KMS-11 (cell line): ENCODE results near the gene SEC11A.
"Not testable (repeated sequence)": the region's sequence is repeated elsewhere in the genome, so short reads cannot be mapped to it uniquely, and the experiment has no call there.

Source experiments
- H2AFZ ChIP-seq: fragments of 200-600 bp; sonication (generic); 2 replicates; pipeline ENCODE4 v1.6.1; 2016; ENCODE audit warnings: antibody characterized with exemption, mixed run types, low read depth
- H3K27ac ChIP-seq: fragments of 200-600 bp; sonication (generic); 2 replicates; pipeline ENCODE4 v1.6.1; 2016; ENCODE audit warnings: mild to moderate bottlenecking, mixed run types
- H3K27me3 ChIP-seq: fragments of 200-600 bp; sonication (generic); 2 replicates; pipeline ENCODE4 v1.6.1; 2017; ENCODE audit warnings: mild to moderate bottlenecking, low read depth, mixed run types, moderate library complexity; ENCODE audit not compliant: insufficient read depth
- H3K36me3 ChIP-seq: fragments of 200-600 bp; sonication (generic); 2 replicates; pipeline ENCODE4 v1.6.1; 2017; ENCODE audit warnings: mild to moderate bottlenecking, mixed run types; ENCODE audit not compliant: insufficient read depth
- H3K4me1 ChIP-seq: fragments of 200-600 bp; sonication (generic); 2 replicates; pipeline ENCODE4 v1.6.1; 2016; ENCODE audit warnings: mild to moderate bottlenecking, low read depth, mixed run types; ENCODE audit not compliant: poor library complexity, severe bottlenecking
- H3K4me2 ChIP-seq: fragments of 200-600 bp; sonication (generic); 2 replicates; pipeline ENCODE4 v1.7.0; 2016; ENCODE audit warnings: mild to moderate bottlenecking, mixed run types
- H3K4me3 ChIP-seq: fragments of 200-600 bp; sonication (generic); IDR thresholded peaks from 2 replicates; pipeline ENCODE4 v1.6.1; 2017; ENCODE audit warnings: low read depth, low read length, mixed read lengths; ENCODE audit not compliant: insufficient read depth
- H3K79me2 ChIP-seq: fragments of 200-600 bp; sonication (generic); 2 replicates; pipeline ENCODE4 v1.6.1; 2016; ENCODE audit warnings: low read depth, mixed run types; ENCODE audit not compliant: insufficient read depth
- H3K9ac ChIP-seq: fragments of 200-600 bp; sonication (generic); 2 replicates; pipeline ENCODE4 v1.6.1; 2016; ENCODE audit warnings: mild to moderate bottlenecking, mixed run types
- H4K20me1 ChIP-seq: fragments of 200-600 bp; sonication (generic); 2 replicates; pipeline ENCODE4 v1.6.1; 2016; ENCODE audit warnings: mild to moderate bottlenecking, mixed run types; ENCODE audit not compliant: insufficient read depth
- CTCF ChIP-seq: fragments of 200-600 bp; sonication (generic); conservative IDR thresholded peaks from 2 replicates; pipeline ENCODE4 v1.6.1; 2017; ENCODE audit warnings: low read depth, mild to moderate bottlenecking, antibody characterized with exemption, low read length, moderate library complexity, mixed read lengths

The SEC11A gene

GRCh38 chr15:84645997-84646396, 69.9 kb downstream of the SEC11A start:
- Histone ChIP-seq H3K27ac (no peak overlapping the region), H4K20me1 (no peaks in the 10 kb centered on the region)

GRCh38 chr15:84645496-84645895, 70.4 kb downstream of the SEC11A start:
- no peak overlapping the region for H3K27ac ChIP-seq
- no peak overlapping the region for H3K9ac ChIP-seq
- H3K4me2 ChIP-seq, result no peak overlapping the region
- no peaks in the 10 kb centered on the region for H3K4me1 ChIP-seq
- no peaks in the 10 kb centered on the region; the same call in 1 of the 2 replicates for H3K36me3 ChIP-seq
- H4K20me1 ChIP-seq, result no peaks in the 10 kb centered on the region
- no peaks in the 10 kb centered on the region for H3K79me2 ChIP-seq
- no peaks in the 10 kb centered on the region for H3K27me3 ChIP-seq
- H2AFZ ChIP-seq, result no peak overlapping the region
- no peak for TF ChIP-seq CTCF
- no peak overlapping the region for H3K4me3 ChIP-seq

More at GRCh38 chr15:84645997-84646396, 69.9 kb downstream of the SEC11A start:
- Histone ChIP-seq H3K36me3 (no peaks in the 10 kb centered on the region; the same call in 1 of the 2 replicates), H3K4me2 (no peak overlapping the region), H2AFZ (no peak overlapping the region), H3K27me3 (no peaks in the 10 kb centered on the region), H3K79me2 (no peaks in the 10 kb centered on the region), H3K4me3 (no peak overlapping the region), H3K9ac (no peak overlapping the region), H3K4me1 (no peaks in the 10 kb centered on the region)
- TF ChIP-seq CTCF, result no peak

- Histone ChIP-seq H3K4me1 (peaks cover 6% of the 10 kb centered on the region), H3K79me2 (no peaks in the 10 kb centered on the region), H3K4me3 (no peak overlapping the region), H4K20me1 (no peaks in the 10 kb centered on the region), H2AFZ (no peak overlapping the region), H3K27me3 (no peaks in the 10 kb centered on the region), H3K9ac (no peak overlapping the region), H3K36me3 (no peaks in the 10 kb centered on the region; the same call in 1 of the 2 replicates), H3K27ac (no peak overlapping the region), H3K4me2 (no peak overlapping the region)
- TF ChIP-seq CTCF, result no peak
Observed at GRCh38 chr15:84643838-84644237, 72.1 kb downstream of the SEC11A start.

GRCh38 chr15:84642640-84643039, 73.3 kb downstream of the SEC11A start:
- H3K9ac ChIP-seq, H3K4me3 ChIP-seq, H3K27ac ChIP-seq, H2AFZ ChIP-seq, H3K4me2 ChIP-seq, H4K20me1 ChIP-seq, H3K27me3 ChIP-seq, H3K36me3 ChIP-seq, H3K79me2 ChIP-seq: not testable (repeated sequence)
- peaks cover 18% of the 10 kb centered on the region for H3K4me1 ChIP-seq

- H3K27ac ChIP-seq, result not testable (repeated sequence)
Observed at GRCh38 chr15:84641871-84642270, 74.1 kb downstream of the SEC11A start.

More at GRCh38 chr15:84641871-84642270, 74.1 kb downstream of the SEC11A start:
- H3K27me3 ChIP-seq, H3K36me3 ChIP-seq, H3K79me2 ChIP-seq, H3K4me2 ChIP-seq, H4K20me1 ChIP-seq, H3K4me3 ChIP-seq, H3K9ac ChIP-seq, H2AFZ ChIP-seq: not testable (repeated sequence)
- peaks cover 21% of the 10 kb centered on the region for H3K4me1 ChIP-seq
